Activated CD8-positive, alpha-beta T cell treated with anti-CD3 and anti-CD28 coated beads for 36 hours (primary cell): ENCODE measurements around the gene RAPGEF2. TPM values are rescaled to one million over a fixed set of nuclear protein-coding genes. Genes with fewer than 3 reads are reported as not detected.

Experiments used
- ATAC-seq: fragments of 200-7000 bp; cut with Tn5 transposase; one replicate; pipeline ENCODE4 v1.10.0; 2021; ENCODE audit warnings: mild to moderate bottlenecking, moderate library complexity
- CTCF ChIA-PET: fragments of 350-600 bp; sonication (Branson Sonifier 250); formaldehyde crosslinking; loops from one replicate; lab custom pipeline; 2021; ENCODE audit warnings: antibody characterized with exemption; lab: Charles Lee
- POLR2A ChIA-PET: fragments of 350-600 bp; sonication (Branson Sonifier 250); formaldehyde crosslinking; loops from one replicate; lab custom pipeline; 2021; ENCODE audit warnings: antibody characterized with exemption; lab: Charles Lee
- DNase-seq: peaks from one replicate; pipeline ENCODE4 v3.0.0-alpha.2; 2020
- H3K27ac Mint-ChIP-seq: one replicate; pipeline ENCODE4 v1.8.0; 2021; ENCODE audit warnings: mild to moderate bottlenecking, mixed read lengths
- H3K27me3 Mint-ChIP-seq: one replicate; pipeline ENCODE4 v1.8.0; 2021; ENCODE audit warnings: mixed read lengths
- H3K36me3 Mint-ChIP-seq: one replicate; pipeline ENCODE4 v1.8.0; 2021; ENCODE audit warnings: low read depth, mixed read lengths
- H3K4me1 Mint-ChIP-seq: one replicate; pipeline ENCODE4 v1.8.0; 2021; ENCODE audit warnings: low read depth, mixed read lengths
- H3K4me3 Mint-ChIP-seq: one replicate; pipeline ENCODE4 v1.8.0; 2021; ENCODE audit warnings: mild to moderate bottlenecking, moderate library complexity, mixed read lengths
- H3K9me3 Mint-ChIP-seq: one replicate; pipeline ENCODE4 v1.8.0; 2021; ENCODE audit warnings: mixed read lengths
- intact Hi-C: fragments of 100-400 bp; cut with micrococcal nuclease; formaldehyde crosslinking; loops from one replicate; pipeline ENCODE4 v1.10.0; 2022
- total RNA-seq, 2 experiments: library from RNA; stranded (reverse); gene quantifications; one replicate each; pipeline ENCODE4 v1.2.3, GENCODE V29; 2021
- TF ChIP-seq, protein P1 (sequence below): fragments of 200-600 bp; IDR thresholded peaks from one replicate; pipeline ENCODE4 v1.8.0; 2022; ENCODE audit warnings: antibody characterized with exemption, mild to moderate bottlenecking

Gene RAPGEF2
- total RNA-seq, 2 experiments from 2014 or later: 13.7 to 14.8 TPM

DNA sequence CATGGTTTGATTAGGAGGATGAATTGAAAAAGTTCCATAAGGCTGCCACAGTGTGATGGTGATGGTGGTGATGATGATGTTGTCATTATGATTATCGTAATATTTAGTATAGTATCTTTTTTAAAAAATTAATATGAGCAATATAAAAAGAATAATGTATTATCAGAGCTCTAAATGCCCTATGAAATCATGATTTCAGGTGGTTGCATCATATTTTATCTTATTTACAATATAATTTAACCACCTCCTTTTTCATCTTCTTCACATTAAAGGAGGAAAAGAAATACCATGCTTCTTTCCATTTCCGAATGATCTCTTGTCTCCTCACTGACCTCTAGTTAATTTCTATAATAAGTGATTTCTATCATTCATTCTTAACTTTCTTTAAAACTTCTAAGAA lies 225.9 kb downstream of the RAPGEF2 start:
- ATAC-seq (no peak), DNase-seq (no peak)
- ChIA-PET POLR2A (no interaction called here), CTCF (no interaction called here)
- peaks cover 18% of the 10 kb centered on the region for H3K36me3 Mint-ChIP-seq
- H3K9me3 Mint-ChIP-seq: no peaks in the 10 kb centered on the region
- intact Hi-C loops: no loop called here
- H3K27ac Mint-ChIP-seq: no peak overlapping the region
- no peaks in the 10 kb centered on the region for H3K4me1 Mint-ChIP-seq
- no peak overlapping the region for H3K4me3 Mint-ChIP-seq
- TF ChIP-seq, protein P1, sequence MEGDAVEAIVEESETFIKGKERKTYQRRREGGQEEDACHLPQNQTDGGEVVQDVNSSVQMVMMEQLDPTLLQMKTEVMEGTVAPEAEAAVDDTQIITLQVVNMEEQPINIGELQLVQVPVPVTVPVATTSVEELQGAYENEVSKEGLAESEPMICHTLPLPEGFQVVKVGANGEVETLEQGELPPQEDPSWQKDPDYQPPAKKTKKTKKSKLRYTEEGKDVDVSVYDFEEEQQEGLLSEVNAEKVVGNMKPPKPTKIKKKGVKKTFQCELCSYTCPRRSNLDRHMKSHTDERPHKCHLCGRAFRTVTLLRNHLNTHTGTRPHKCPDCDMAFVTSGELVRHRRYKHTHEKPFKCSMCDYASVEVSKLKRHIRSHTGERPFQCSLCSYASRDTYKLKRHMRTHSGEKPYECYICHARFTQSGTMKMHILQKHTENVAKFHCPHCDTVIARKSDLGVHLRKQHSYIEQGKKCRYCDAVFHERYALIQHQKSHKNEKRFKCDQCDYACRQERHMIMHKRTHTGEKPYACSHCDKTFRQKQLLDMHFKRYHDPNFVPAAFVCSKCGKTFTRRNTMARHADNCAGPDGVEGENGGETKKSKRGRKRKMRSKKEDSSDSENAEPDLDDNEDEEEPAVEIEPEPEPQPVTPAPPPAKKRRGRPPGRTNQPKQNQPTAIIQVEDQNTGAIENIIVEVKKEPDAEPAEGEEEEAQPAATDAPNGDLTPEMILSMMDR: no peak
- H3K27me3 Mint-ChIP-seq: no peaks in the 10 kb centered on the region

- DNase-seq: no peak
- Mint-ChIP-seq H3K9me3 (no peaks in the 10 kb centered on the region), H3K4me1 (no peaks in the 10 kb centered on the region), H3K27ac (no peak overlapping the region), H3K4me3 (no peak overlapping the region), H3K27me3 (no peaks in the 10 kb centered on the region), H3K36me3 (peaks cover 32% of the 10 kb centered on the region)
- TF ChIP-seq, protein P1: no peak
- ChIA-PET POLR2A (no interaction called here), CTCF (no interaction called here)
- ATAC-seq: no peak
- intact Hi-C loops: no loop called here
These were observed 231.6 kb downstream of the RAPGEF2 start for GRCh38 chr4:159334461-159334860.

GRCh38 chr4:159337041-159337440 lies 234.2 kb downstream of the RAPGEF2 start:
- ATAC-seq (no peak), DNase-seq (no peak)
- H3K9me3 Mint-ChIP-seq: no peaks in the 10 kb centered on the region
- H3K27me3 Mint-ChIP-seq: no peaks in the 10 kb centered on the region
- H3K4me1 Mint-ChIP-seq: no peaks in the 10 kb centered on the region
- CTCF ChIA-PET: no interaction called here
- peaks cover 35% of the 10 kb centered on the region for H3K36me3 Mint-ChIP-seq
- no peak overlapping the region for H3K27ac Mint-ChIP-seq
- POLR2A ChIA-PET: no interaction called here
- intact Hi-C loops: no loop called here
- H3K4me3 Mint-ChIP-seq: no peak overlapping the region
- TF ChIP-seq, protein P1: no peak

- TF ChIP-seq, protein P1: no peak
These were observed 238.6 kb downstream of the RAPGEF2 start for GRCh38 chr4:159341522-159341921.

DNA sequence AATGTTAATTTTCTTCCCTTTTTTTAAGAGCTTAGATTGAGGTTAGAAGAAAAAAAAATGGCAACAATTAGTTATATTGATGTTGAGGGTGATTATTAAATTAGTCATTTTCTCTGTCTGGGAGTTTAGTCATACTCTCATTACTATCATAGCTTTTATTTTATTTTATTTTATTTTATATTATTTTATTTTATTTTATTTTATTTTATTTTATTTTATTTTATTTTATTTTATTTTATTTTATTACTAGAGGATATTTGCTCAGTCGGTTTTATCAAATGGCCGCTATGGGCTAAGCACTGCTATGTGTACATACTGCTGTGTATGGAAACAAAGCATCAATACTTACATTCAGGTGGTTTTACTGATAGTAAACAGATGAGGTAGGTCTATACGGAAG lies 239.5 kb downstream of the RAPGEF2 start:
- Mint-ChIP-seq H3K27me3 (no peaks in the 10 kb centered on the region), H3K36me3 (peaks cover 46% of the 10 kb centered on the region), H3K9me3 (no peaks in the 10 kb centered on the region), H3K4me1 (no peaks in the 10 kb centered on the region), H3K4me3 (no peak overlapping the region), H3K27ac (no peak overlapping the region)
- ATAC-seq (no peak), DNase-seq (no peak)
- TF ChIP-seq, protein P1: no peak
- ChIA-PET CTCF (no interaction called here), POLR2A (no interaction called here)
- intact Hi-C loops: no loop called here

More at GRCh38 chr4:159341522-159341921, 238.6 kb downstream of the RAPGEF2 start:
- Mint-ChIP-seq H3K9me3 (no peaks in the 10 kb centered on the region), H3K4me1 (no peaks in the 10 kb centered on the region), H3K36me3 (peaks cover 44% of the 10 kb centered on the region), H3K27ac (no peak overlapping the region), H3K27me3 (no peaks in the 10 kb centered on the region), H3K4me3 (no peak overlapping the region)
- ChIA-PET POLR2A (no interaction called here), CTCF (no interaction called here)
- no peak for DNase-seq
- ATAC-seq: no peak
- intact Hi-C loops: no loop called here
